Rectal smooth muscle tissue (tissue), 1 donor: ENCODE data around the gene CPZ.
"Not testable (repeated sequence)": the region's sequence is repeated elsewhere in the genome, so short reads cannot be mapped to it uniquely, and the experiment has no call there.

Experiments
- H3K27ac ChIP-seq: one replicate; pipeline ENCODE4 v1.7.0; 2013; ENCODE audit warnings: low read depth, low read length, inconsistent platforms
- H3K27me3 ChIP-seq: one replicate; pipeline ENCODE4 v1.7.0; 2013; ENCODE audit warnings: low read length; ENCODE audit not compliant: control insufficient read depth, insufficient read depth
- H3K36me3 ChIP-seq: one replicate; pipeline ENCODE4 v1.7.0; 2013; ENCODE audit warnings: low read length; ENCODE audit not compliant: control insufficient read depth, insufficient read depth
- H3K4me1 ChIP-seq: one replicate; pipeline ENCODE4 v1.7.0; 2013; ENCODE audit warnings: low read length; ENCODE audit not compliant: control insufficient read depth, insufficient read depth
- H3K4me3 ChIP-seq: one replicate; pipeline ENCODE4 v1.7.0; 2013; ENCODE audit warnings: low read length
- H3K9ac ChIP-seq: one replicate; pipeline ENCODE4 v1.7.0; 2013; ENCODE audit warnings: low read length

Gene CPZ

GRCh38 chr4:8559524-8560264 lies 32.9 kb upstream of the CPZ start:
- H3K36me3 ChIP-seq: no peaks in the 10 kb centered on the region
- no peak overlapping the region for H3K27ac ChIP-seq
- no peak overlapping the region for H3K4me3 ChIP-seq
- H3K4me1 ChIP-seq: no peaks in the 10 kb centered on the region
- H3K27me3 ChIP-seq: no peaks in the 10 kb centered on the region
- H3K9ac ChIP-seq: no peak overlapping the region

- Histone ChIP-seq H3K27me3 (no peaks in the 10 kb centered on the region), H3K4me1 (no peaks in the 10 kb centered on the region), H3K36me3 (no peaks in the 10 kb centered on the region), H3K9ac (no peak overlapping the region), H3K27ac (no peak overlapping the region), H3K4me3 (no peak overlapping the region)
Measured at GRCh38 chr4:8560265-8561047, 32.1 kb upstream of the CPZ start.

DNA sequence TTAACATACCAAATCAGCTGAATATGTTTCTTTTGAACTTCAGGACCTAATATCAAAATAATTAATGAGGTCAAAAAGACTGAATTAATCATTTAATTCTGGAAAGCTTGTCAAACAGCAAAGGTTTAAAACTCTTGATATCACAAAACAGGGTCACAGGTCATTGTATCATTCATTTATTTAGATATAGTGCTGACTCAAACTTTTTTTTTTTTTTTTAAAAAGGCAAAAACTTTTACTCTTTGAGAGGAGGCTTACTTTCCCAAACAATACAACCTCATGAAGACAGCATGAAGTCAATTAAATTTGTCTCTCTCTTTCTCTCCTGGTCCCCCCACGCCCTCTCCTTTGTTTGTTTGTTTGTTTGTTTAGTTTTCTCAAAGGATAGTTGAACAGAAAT lies 28.0 kb upstream of the CPZ start:
- no peaks in the 10 kb centered on the region for H3K4me1 ChIP-seq
- no peaks in the 10 kb centered on the region for H3K36me3 ChIP-seq
- no peak overlapping the region for H3K9ac ChIP-seq
- no peak overlapping the region for H3K27ac ChIP-seq
- H3K4me3 ChIP-seq: no peak overlapping the region
- H3K27me3 ChIP-seq: no peaks in the 10 kb centered on the region

DNA sequence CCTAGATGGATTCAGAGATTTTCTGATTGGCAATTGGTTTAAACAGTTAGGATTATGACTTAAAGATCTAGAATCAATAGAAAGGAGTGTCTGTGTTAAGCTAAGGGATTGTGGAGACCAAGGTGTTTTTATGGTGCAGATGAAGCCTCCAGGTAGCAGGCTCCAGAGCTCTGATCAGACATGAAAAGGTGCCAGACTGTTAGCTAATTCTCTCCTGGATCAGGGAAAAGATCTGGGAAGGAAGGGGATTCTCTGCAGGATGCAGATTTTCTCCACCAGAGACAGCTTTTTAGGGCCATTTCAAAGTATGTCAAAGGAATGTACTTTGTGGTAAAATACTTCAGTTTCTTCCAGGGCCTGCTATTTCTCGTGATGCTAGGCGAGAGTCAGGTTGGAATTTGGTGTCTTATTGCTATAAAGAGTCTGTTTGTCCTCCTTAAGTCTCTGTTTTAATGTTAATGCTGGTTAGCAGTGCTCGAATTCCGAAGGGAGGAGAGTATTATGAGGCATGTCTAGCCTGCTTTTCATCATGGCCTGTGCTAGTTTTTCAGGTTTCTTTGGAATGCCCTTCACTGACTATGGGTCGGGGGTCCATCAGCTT lies 24.4 kb upstream of the CPZ start:
- Histone ChIP-seq H3K27me3 (no peaks in the 10 kb centered on the region), H3K4me3 (no peak overlapping the region), H3K4me1 (no peaks in the 10 kb centered on the region), H3K27ac (no peak overlapping the region), H3K36me3 (no peaks in the 10 kb centered on the region), H3K9ac (no peak overlapping the region)

- Histone ChIP-seq H3K27me3 (no peaks in the 10 kb centered on the region), H3K4me1 (no peaks in the 10 kb centered on the region), H3K27ac (no peak overlapping the region), H3K4me3 (no peak overlapping the region), H3K9ac (no peak overlapping the region), H3K36me3 (no peaks in the 10 kb centered on the region)
Measured at GRCh38 chr4:8570201-8570600, 22.4 kb upstream of the CPZ start.

GRCh38 chr4:8571702-8572685 lies 20.6 kb upstream of the CPZ start:
- H3K9ac ChIP-seq: no peak overlapping the region
- H3K27me3 ChIP-seq: no peaks in the 10 kb centered on the region
- no peaks in the 10 kb centered on the region for H3K36me3 ChIP-seq
- no peaks in the 10 kb centered on the region for H3K4me1 ChIP-seq
- H3K4me3 ChIP-seq: no peak overlapping the region
- H3K27ac ChIP-seq: no peak overlapping the region

- Histone ChIP-seq H3K4me3 (no peak overlapping the region), H3K4me1 (no peaks in the 10 kb centered on the region), H3K9ac (no peak overlapping the region), H3K27me3 (no peaks in the 10 kb centered on the region), H3K36me3 (no peaks in the 10 kb centered on the region), H3K27ac (no peak overlapping the region)
Measured at GRCh38 chr4:8573266-8573665, 19.3 kb upstream of the CPZ start.

DNA sequence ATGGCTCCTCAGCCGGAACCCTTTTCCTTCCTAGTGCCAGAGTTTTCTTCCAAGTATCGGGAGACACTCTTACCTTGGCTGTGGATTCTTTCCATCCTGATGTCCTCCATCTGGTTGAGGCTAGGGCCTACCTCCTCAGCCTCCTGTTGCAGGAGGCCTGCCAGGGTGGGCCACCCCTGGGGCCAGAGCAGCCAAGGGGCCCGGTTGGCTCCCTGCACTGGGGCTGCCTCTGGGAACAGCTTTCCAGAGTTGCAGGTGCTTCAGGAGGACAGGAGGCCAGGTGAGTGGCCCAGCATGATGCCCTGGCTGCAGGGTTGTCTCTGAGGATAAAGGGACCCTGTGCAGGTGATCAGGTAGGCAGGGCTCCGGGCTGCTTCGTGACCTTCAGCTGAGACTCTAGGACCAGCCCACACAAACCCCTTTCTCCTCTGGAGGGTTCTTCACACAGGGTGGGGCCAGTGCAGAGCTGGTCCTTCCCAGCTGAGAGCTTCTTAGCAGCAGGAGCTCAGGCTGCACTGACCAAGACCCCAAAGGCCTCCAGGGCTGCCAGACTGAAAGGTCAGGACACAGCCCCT lies 17.7 kb upstream of the CPZ start:
- H3K9ac ChIP-seq: no peak overlapping the region
- H3K27me3 ChIP-seq: no peaks in the 10 kb centered on the region
- H3K27ac ChIP-seq: no peak overlapping the region
- H3K4me3 ChIP-seq: no peak overlapping the region
- H3K4me1 ChIP-seq: no peaks in the 10 kb centered on the region
- no peaks in the 10 kb centered on the region for H3K36me3 ChIP-seq

- H3K4me1 ChIP-seq: no peaks in the 10 kb centered on the region
- H3K27me3 ChIP-seq: no peaks in the 10 kb centered on the region
- no peak overlapping the region for H3K9ac ChIP-seq
- H3K36me3 ChIP-seq: no peaks in the 10 kb centered on the region
- H3K27ac ChIP-seq: no peak overlapping the region
- H3K4me3 ChIP-seq: no peak overlapping the region
Measured at GRCh38 chr4:8575457-8575856, 17.1 kb upstream of the CPZ start.

GRCh38 chr4:8576591-8576990 lies 16.0 kb upstream of the CPZ start:
- not testable (repeated sequence) for H3K4me3 ChIP-seq, H3K4me1 ChIP-seq, H3K9ac ChIP-seq

GRCh38 chr4:8577046-8577445 lies 15.5 kb upstream of the CPZ start:
- no peaks in the 10 kb centered on the region for H3K4me1 ChIP-seq
- no peak overlapping the region for H3K27ac ChIP-seq
- H3K4me3 ChIP-seq: no peak overlapping the region
- peaks cover 13% of the 10 kb centered on the region for H3K27me3 ChIP-seq
- H3K36me3 ChIP-seq: no peaks in the 10 kb centered on the region
- no peak overlapping the region for H3K9ac ChIP-seq

More at GRCh38 chr4:8576591-8576990, 16.0 kb upstream of the CPZ start:
- H3K27ac ChIP-seq, H3K27me3 ChIP-seq, H3K36me3 ChIP-seq: not testable (repeated sequence)
